Heart left ventricle (tissue), 16 donors: ENCODE measurements around the gene RGS18. TPM values are rescaled to one million over a fixed set of nuclear protein-coding genes. Genes with fewer than 3 reads are reported as not detected.

Experiments
- ATAC-seq, 4 donors: fragments of 200-7000 bp; cut with Tn5 transposase; one replicate each; pipeline ENCODE4 v1.9.1; 2020 to 2022; ENCODE audit warnings: moderate library complexity in 4 of 4, mild to moderate bottlenecking in 3 of 4, moderate number of reproducible peaks in 1 of 4
- DNase-seq, 5 donors: peaks; one replicate each; pipeline ENCODE4 v3.0.0-alpha.2; 2020
- H3K27ac ChIP-seq, 12 donors: fragments of 200-600 bp; sonication (generic) in 4 of 12; one replicate each; pipeline versions ENCODE4 v1.5.0 to v1.8.0; 2016 to 2022; ENCODE audit warnings: mild to moderate bottlenecking in 2 of 12
- H3K27me3 ChIP-seq, 9 donors: fragments of 200-600 bp; sonication (generic) in 2 of 9; one replicate each; pipeline versions ENCODE4 v1.5.1 to v1.8.0; 2016 to 2022; ENCODE audit warnings: mild to moderate bottlenecking in 3 of 9
- H3K36me3 ChIP-seq, 9 donors: fragments of 200-600 bp; sonication (generic) in 2 of 9; one replicate each; pipeline versions ENCODE4 v1.5.0 to v1.8.0; 2018 to 2022; ENCODE audit warnings: mild to moderate bottlenecking in 2 of 9
- H3K4me1 ChIP-seq, 12 donors: fragments of 200-600 bp; sonication (generic) in 4 of 12; one replicate each; pipeline versions ENCODE4 v1.5.0 to v1.8.0; 2016 to 2022; ENCODE audit warnings: mild to moderate bottlenecking in 3 of 12
- H3K4me3 ChIP-seq, 12 donors: fragments of 200-600 bp; sonication (generic) in 4 of 12; one replicate each; pipeline versions ENCODE4 v1.5.0 to v1.8.0; 2017 to 2022; ENCODE audit warnings: mild to moderate bottlenecking in 9 of 12, moderate library complexity in 4 of 12
- H3K9me3 ChIP-seq, 12 donors: fragments of 200-600 bp; sonication (generic) in 4 of 12; one replicate each; pipeline versions ENCODE4 v1.5.0 to v1.8.0; 2016 to 2022; ENCODE audit warnings: mild to moderate bottlenecking in 1 of 12
- POLR2A ChIP-seq, 2 donors: fragments of 450-650 bp; IDR thresholded peaks; one replicate each; pipeline ENCODE4 v1.6.1; 2017; ENCODE audit warnings: antibody characterized with exemption in 2 of 2, mild to moderate bottlenecking in 2 of 2, moderate library complexity in 2 of 2
- WGBS, 4 donors: extraction: QIAGEN DNeasy Blood & Tissue Kit in 2 of 4; methylation state at CpG; one replicate each; pipeline versions ENCODE4 v1.1.5 to v1.1.7; 2013 to 2018; 5-methylcytosine and 5-hydroxymethylcytosine counted together
- intact Hi-C, 10 donors: fragments of 100-400 bp; cut with DNase I; formaldehyde crosslinking; loops; one replicate each; pipeline versions ENCODE4 v1.11.1 to v1.14.2; 2022
- polyA plus RNA-seq, 2 donors: library from polyadenylated mRNA; stranded (reverse); fragments of 200-250 nt; gene quantifications; one replicate each; pipeline ENCODE4 v1.2.3, GENCODE V29; 2013
- total RNA-seq, 9 donors: library from RNA; depleted of rRNA in 2 of 9; stranded (reverse); fragments of >200 nt in 2 of 9; fragmentation: NEBNext Ultra II Directional in 3 of 9; extraction: Animal tissue kit (Norgen Biotek cat#: 25700) in 3 of 9; gene quantifications; one replicate each; pipeline versions ENCODE4 v1.1.0 to v1.2.4, GENCODE V29; 2016 to 2023
- TF ChIP-seq, protein P1 (sequence below), 12 donors: fragments of 200-600 bp; sonication (generic) in 4 of 12; IDR thresholded peaks; one replicate each; pipeline versions ENCODE4 v1.5.0 to v1.8.0; 2018 to 2022; ENCODE audit warnings: antibody characterized with exemption in 12 of 12, mild to moderate bottlenecking in 5 of 12
- donor health status: ischemic (EF 13 %, LVEDD 7.1; RV severe dilation, severe dysfunction).
- donor health status: healthy with polysubstance abuse.
- donor health status: DM: no; HTN: yes; CAD: no.
- donor health status: DM: no; HTN: no; CAD: no.
- donor health status: ischemic (EF 25% LVEDD 6.9; RV normal size, moderate dysfunction).
- donor health status: ischemic (EF 25% LVEDD 5.7; RV mildly dilated, moderate dysfunction).
- donor health status: healthy.
- donor health status: DM: yes; HTN: yes; CAD: no.
- donor health status: ischemic (EF 35%, LVEDD 5.7; RV mildly dilated, moderate dysfunction).
- donor health status: nonischemic (EF 11% LVEDD 7.7; RV severe dilation, severe dysfunction).
- donor health status: DM: yes; HTN: yes; CAD: no.
- donor health status: PGD.
- donor health status: ischemic (EF 29% LVEDD 5.4; RV normal size, mild dysfunction).
- donor health status: nonischemic (EF 23%, LVEDD 6.1; RV moderate dilation, normal function).

RGS18 gene
- total and polyA plus RNA-seq, 11 donors = 0.22 to 5.4 (median 0.69) TPM

- intact Hi-C loops = no loop called here
- ATAC-seq = no peak
- peaks cover 0 to 10% (median 0%) of the 10 kb centered on the region in 12 donors for H3K9me3 ChIP-seq
- no peaks in the 10 kb centered on the region for H3K27me3 ChIP-seq
- no peak for TF ChIP-seq POLR2A (IDR thresholded peaks at IDR 0.05)
- TF ChIP-seq, protein P1, sequence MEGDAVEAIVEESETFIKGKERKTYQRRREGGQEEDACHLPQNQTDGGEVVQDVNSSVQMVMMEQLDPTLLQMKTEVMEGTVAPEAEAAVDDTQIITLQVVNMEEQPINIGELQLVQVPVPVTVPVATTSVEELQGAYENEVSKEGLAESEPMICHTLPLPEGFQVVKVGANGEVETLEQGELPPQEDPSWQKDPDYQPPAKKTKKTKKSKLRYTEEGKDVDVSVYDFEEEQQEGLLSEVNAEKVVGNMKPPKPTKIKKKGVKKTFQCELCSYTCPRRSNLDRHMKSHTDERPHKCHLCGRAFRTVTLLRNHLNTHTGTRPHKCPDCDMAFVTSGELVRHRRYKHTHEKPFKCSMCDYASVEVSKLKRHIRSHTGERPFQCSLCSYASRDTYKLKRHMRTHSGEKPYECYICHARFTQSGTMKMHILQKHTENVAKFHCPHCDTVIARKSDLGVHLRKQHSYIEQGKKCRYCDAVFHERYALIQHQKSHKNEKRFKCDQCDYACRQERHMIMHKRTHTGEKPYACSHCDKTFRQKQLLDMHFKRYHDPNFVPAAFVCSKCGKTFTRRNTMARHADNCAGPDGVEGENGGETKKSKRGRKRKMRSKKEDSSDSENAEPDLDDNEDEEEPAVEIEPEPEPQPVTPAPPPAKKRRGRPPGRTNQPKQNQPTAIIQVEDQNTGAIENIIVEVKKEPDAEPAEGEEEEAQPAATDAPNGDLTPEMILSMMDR (IDR thresholded peaks at IDR 0.05) = no peak
- no peak overlapping the region for H3K4me3 ChIP-seq
- H3K27ac ChIP-seq = no peak overlapping the region
- H3K36me3 ChIP-seq = no peaks in the 10 kb centered on the region
- WGBS, 4 donors = 84 to 91% (median 87%) methylated on average over 2 of the region's 2 CpGs
- no peaks in the 10 kb centered on the region for H3K4me1 ChIP-seq
- no peak for DNase-seq
These were observed 38.6 kb upstream of the RGS18 start for GRCh38 chr1:192119701-192120100.

- Histone ChIP-seq H3K27me3 (no peaks in the 10 kb centered on the region), H3K27ac (no peak overlapping the region), H3K9me3 (peaks cover 0 to 10% (median 0%) of the 10 kb centered on the region in 12 donors), H3K4me1 (no peaks in the 10 kb centered on the region), H3K4me3 (no peak overlapping the region), H3K36me3 (no peaks in the 10 kb centered on the region)
- no peak for DNase-seq
- no peak for ATAC-seq
- TF ChIP-seq, protein P1 (IDR thresholded peaks at IDR 0.05) = no peak
- TF ChIP-seq POLR2A (IDR thresholded peaks at IDR 0.05) = no peak
- intact Hi-C loops = no loop called here
These were observed 35.6 kb upstream of the RGS18 start for GRCh38 chr1:192122668-192123067.

GRCh38 chr1:192123212-192123611, 35.0 kb upstream of the RGS18 start:
- TF ChIP-seq POLR2A (IDR thresholded peaks at IDR 0.05) = no peak
- TF ChIP-seq, protein P1 (IDR thresholded peaks at IDR 0.05) = no peak
- WGBS, 4 donors = 83 to 91% (median 87%) methylated on average over 2 of the region's 2 CpGs
- DNase-seq = no peak

GRCh38 chr1:192126030-192126619, 32.1 kb upstream of the RGS18 start:
- Histone ChIP-seq H3K36me3 (no peaks in the 10 kb centered on the region), H3K9me3 (peaks cover 0 to 2% (median 0%) of the 10 kb centered on the region in 12 donors), H3K27ac (no peak overlapping the region), H3K4me1 (no peaks in the 10 kb centered on the region), H3K27me3 (no peaks in the 10 kb centered on the region), H3K4me3 (no peak overlapping the region)
- no peak for ATAC-seq
- TF ChIP-seq POLR2A (IDR thresholded peaks at IDR 0.05) = no peak
- TF ChIP-seq, protein P1 (IDR thresholded peaks at IDR 0.05) = no peak
- DNase-seq = no peak
- intact Hi-C loops = no loop called here
- 66 to 80% (median 71%) methylated on average over 2 of the region's 2 CpGs for WGBS, 4 donors

More at GRCh38 chr1:192123212-192123611, 35.0 kb upstream of the RGS18 start:
- H3K4me1 ChIP-seq = no peaks in the 10 kb centered on the region
- H3K36me3 ChIP-seq = no peaks in the 10 kb centered on the region
- no peak for ATAC-seq
- peaks cover 0 to 10% (median 0%) of the 10 kb centered on the region in 12 donors for H3K9me3 ChIP-seq
- H3K27me3 ChIP-seq = no peaks in the 10 kb centered on the region
- H3K4me3 ChIP-seq = no peak overlapping the region
- intact Hi-C loops = no loop called here
- H3K27ac ChIP-seq = no peak overlapping the region
